ENCODE data around the gene SLC27A6. TPM values are rescaled to one million over a fixed set of nuclear protein-coding genes. Genes with fewer than 3 reads are reported as not detected.

SLC27A6 gene
- total RNA-seq, 4 donors from 2014 or later = 0.40 to 2.9 (median 0.88) TPM; not detected in 1

DNA sequence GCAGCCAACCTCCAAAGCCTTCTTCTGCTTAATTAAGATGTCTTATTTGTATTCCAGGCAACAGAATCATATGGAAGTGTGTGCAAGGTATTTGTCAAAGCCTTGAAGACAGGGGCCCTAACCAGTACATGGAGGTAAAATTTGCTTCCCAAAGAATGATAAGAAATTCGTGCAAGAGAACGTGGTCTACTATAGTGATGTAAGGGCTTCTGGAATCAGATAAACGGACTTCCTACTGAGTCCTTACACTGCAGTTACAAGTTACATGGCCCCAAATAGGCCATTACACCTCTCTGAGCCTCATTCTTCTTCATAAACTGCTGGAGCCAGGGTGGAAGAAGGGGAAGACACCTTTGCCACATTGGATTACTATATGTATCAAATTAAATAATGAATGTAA lies 113.4 kb downstream of the SLC27A6 start:
- WGBS, 2 donors = 67 to 81% methylated on average over 3 of the region's 3 CpGs

DNA sequence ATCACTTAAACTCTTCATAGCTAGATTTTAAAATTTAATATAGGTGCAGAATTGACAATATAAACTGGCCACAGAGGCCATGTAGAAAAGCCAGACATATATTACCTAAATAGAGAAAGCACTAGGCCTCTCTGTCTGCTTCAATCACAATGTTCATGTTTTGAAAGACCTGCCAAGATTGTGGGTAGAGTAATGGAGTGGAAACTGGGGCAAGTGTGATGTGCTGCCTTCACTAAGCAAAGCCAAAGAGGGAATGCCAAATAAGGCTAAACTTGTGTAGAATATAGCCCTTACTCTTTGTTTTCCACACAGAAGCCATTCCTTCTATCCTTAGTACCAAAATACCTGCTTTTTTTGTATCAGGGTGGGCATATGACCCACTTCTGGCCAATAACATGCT lies 114.2 kb downstream of the SLC27A6 start:
- TF ChIP-seq POLR2A (IDR thresholded peaks at IDR 0.05) = no peak
- TF ChIP-seq, protein P1, sequence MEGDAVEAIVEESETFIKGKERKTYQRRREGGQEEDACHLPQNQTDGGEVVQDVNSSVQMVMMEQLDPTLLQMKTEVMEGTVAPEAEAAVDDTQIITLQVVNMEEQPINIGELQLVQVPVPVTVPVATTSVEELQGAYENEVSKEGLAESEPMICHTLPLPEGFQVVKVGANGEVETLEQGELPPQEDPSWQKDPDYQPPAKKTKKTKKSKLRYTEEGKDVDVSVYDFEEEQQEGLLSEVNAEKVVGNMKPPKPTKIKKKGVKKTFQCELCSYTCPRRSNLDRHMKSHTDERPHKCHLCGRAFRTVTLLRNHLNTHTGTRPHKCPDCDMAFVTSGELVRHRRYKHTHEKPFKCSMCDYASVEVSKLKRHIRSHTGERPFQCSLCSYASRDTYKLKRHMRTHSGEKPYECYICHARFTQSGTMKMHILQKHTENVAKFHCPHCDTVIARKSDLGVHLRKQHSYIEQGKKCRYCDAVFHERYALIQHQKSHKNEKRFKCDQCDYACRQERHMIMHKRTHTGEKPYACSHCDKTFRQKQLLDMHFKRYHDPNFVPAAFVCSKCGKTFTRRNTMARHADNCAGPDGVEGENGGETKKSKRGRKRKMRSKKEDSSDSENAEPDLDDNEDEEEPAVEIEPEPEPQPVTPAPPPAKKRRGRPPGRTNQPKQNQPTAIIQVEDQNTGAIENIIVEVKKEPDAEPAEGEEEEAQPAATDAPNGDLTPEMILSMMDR (IDR thresholded peaks at IDR 0.05) = no peak

More for the DNA sequence above, 113.4 kb downstream of the SLC27A6 start:
- intact Hi-C loops (cut with DNase I) = no loop called here
- H3K4me1 ChIP-seq = no peaks in the 10 kb centered on the region
- no peaks in the 10 kb centered on the region for H3K9me3 ChIP-seq
- DNase-seq = no peak
- no peak for TF ChIP-seq POLR2A (IDR thresholded peaks at IDR 0.05)
- TF ChIP-seq, protein P1 (IDR thresholded peaks at IDR 0.05) = no peak
- no peaks in the 10 kb centered on the region for H3K27me3 ChIP-seq
- H3K27ac ChIP-seq = no peak overlapping the region
- H3K36me3 ChIP-seq = no peaks in the 10 kb centered on the region
- H3K4me3 ChIP-seq (replicated peaks in 1 of 3) = no peak overlapping the region

DNA sequence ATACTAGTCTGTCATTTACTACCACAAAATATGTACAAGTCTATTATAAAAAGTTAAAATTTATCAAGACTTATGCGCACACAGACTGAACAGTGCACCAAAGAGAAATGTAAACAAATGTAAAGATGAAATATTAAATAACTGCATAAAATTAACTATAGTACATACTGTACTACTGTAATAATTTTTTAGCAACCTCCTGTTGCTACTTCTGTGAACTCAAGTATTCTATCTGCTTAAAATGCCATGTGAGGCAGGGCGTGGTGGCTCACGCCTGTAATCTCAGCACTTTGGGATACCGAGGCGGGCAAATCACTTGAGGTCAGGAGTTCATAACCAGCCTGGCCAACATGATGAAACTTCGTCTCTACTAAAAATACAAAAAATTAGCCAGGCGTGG lies 115.5 kb downstream of the SLC27A6 start:
- WGBS, 2 donors = 91 to 96% methylated on average over 7 of the region's 7 CpGs

More for the DNA sequence above, 114.2 kb downstream of the SLC27A6 start:
- no peaks in the 10 kb centered on the region for H3K4me1 ChIP-seq
- H3K4me3 ChIP-seq (replicated peaks in 1 of 3) = no peak overlapping the region
- H3K27ac ChIP-seq = no peak overlapping the region
- no peaks in the 10 kb centered on the region for H3K9me3 ChIP-seq
- no peaks in the 10 kb centered on the region for H3K27me3 ChIP-seq
- no peaks in the 10 kb centered on the region for H3K36me3 ChIP-seq
- no peak for DNase-seq
- intact Hi-C loops (cut with DNase I) = no loop called here

DNA sequence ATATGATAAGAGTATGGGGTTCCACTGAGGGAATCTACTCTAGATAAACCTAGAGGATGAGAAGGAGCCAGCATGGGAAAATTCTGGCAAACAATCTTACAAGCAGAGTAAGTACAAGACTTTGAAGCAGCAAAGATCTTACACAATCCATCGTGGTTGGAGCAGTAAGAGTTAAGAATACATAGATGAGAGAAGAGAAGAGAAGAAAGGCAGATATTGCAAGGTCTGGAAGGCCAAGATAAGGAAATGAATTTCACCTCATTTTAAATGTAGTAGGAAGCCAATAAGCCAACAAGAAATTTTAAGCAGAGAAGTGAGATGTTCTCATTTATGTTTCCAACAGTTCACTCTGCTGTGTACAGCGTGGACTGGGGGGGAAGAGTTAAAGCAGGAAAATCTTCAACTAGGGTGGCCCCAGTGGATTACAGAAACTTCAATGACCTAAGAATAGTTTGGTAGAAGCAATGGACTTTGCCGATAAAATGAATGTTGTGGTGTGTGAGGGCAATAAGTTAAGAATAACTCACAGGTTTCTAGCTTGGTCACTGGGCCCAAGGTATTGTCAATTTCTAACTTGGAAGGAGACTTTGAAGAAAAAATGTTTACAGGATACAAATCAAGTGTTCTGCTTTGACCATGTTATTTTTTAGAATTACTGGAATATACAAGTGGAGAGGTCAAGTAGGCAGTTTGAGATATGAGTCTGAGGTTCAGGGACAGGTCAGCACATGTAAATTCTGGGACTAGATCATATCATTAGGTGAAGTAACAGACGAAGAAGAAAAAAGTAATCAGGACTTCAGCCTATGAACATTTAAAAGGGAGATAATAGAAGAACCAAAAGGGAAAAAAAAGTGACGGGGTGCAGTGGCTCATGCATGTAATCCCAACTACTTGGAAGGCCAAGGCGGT lies 117.2 kb downstream of the SLC27A6 start:
- Histone ChIP-seq H3K4me3 (replicated peaks in 1 of 3) (no peak overlapping the region), H3K9me3 (no peaks in the 10 kb centered on the region), H3K4me1 (no peaks in the 10 kb centered on the region), H3K27ac (no peak overlapping the region), H3K27me3 (no peaks in the 10 kb centered on the region), H3K36me3 (no peaks in the 10 kb centered on the region)
- TF ChIP-seq POLR2A (IDR thresholded peaks at IDR 0.05) = no peak
- TF ChIP-seq, protein P1 (IDR thresholded peaks at IDR 0.05) = no peak
- WGBS, 2 donors = 84 to 90% methylated on average over 6 of the region's 6 CpGs
- DNase-seq = no peak
- intact Hi-C loops (cut with DNase I) = no loop called here

More for the DNA sequence above, 115.5 kb downstream of the SLC27A6 start:
- H3K27me3 ChIP-seq = no peaks in the 10 kb centered on the region
- intact Hi-C loops (cut with DNase I) = no loop called here
- H3K36me3 ChIP-seq = no peaks in the 10 kb centered on the region
- no peak overlapping the region for H3K4me3 ChIP-seq (replicated peaks in 1 of 3)
- H3K27ac ChIP-seq = no peak overlapping the region
- DNase-seq = no peak
- H3K9me3 ChIP-seq = no peaks in the 10 kb centered on the region
- TF ChIP-seq, protein P1 (IDR thresholded peaks at IDR 0.05) = no peak
- TF ChIP-seq POLR2A (IDR thresholded peaks at IDR 0.05) = no peak
- no peaks in the 10 kb centered on the region for H3K4me1 ChIP-seq

Other genes starting within 250 kb of the SLC27A6 start
- gene ISOC1, start 129.3 kb downstream of the SLC27A6 start, total RNA-seq = 10 to 100 TPM; 18.1 to 45.1 (median 26.2) TPM

Measured in thyroid gland (tissue), 4 donors.